Parathyroid adenoma (tissue), 2 donors: Measurements from ENCODE around the gene OPCML.

Source experiments
- H2AFZ ChIP-seq: fragments of 300-600 bp; sonication (generic); one replicate; pipeline ENCODE4 v1.7.0; 2017; ENCODE audit warnings: antibody characterized with exemption, mild to moderate bottlenecking
- H3K27ac ChIP-seq: fragments of 300-600 bp; sonication (generic); one replicate; pipeline ENCODE4 v1.7.0; 2017
- H3K27me3 ChIP-seq: fragments of 300-600 bp; sonication (generic); one replicate; pipeline ENCODE4 v1.7.0; 2017; ENCODE audit warnings: low read length; ENCODE audit not compliant: control insufficient read depth, insufficient read depth
- H3K36me3 ChIP-seq: fragments of 300-600 bp; sonication (generic); one replicate; pipeline ENCODE4 v1.7.0; 2017; ENCODE audit warnings: low read length; ENCODE audit not compliant: control insufficient read depth, insufficient read depth
- H3K4me1 ChIP-seq: fragments of 300-600 bp; sonication (generic); one replicate; pipeline ENCODE4 v1.7.0; 2017; ENCODE audit warnings: control low read depth
- H3K4me2 ChIP-seq: fragments of 300-600 bp; sonication (generic); one replicate; pipeline ENCODE4 v1.7.0; 2017; ENCODE audit warnings: low read length
- H3K4me3 ChIP-seq: fragments of 300-600 bp; sonication (generic); one replicate; pipeline ENCODE4 v1.7.0; 2017; ENCODE audit warnings: low read depth, low read length
- H3K79me2 ChIP-seq: fragments of 300-600 bp; sonication (generic); one replicate; pipeline ENCODE4 v1.7.0; 2017; ENCODE audit warnings: control low read depth
- H3K9ac ChIP-seq: fragments of 300-600 bp; sonication (generic); one replicate; pipeline ENCODE4 v1.7.0; 2017; ENCODE audit warnings: mild to moderate bottlenecking
- H3K9me3 ChIP-seq: fragments of 300-600 bp; sonication (generic); one replicate; pipeline ENCODE4 v1.7.0; 2017; ENCODE audit warnings: low read length; ENCODE audit not compliant: control insufficient read depth
- CTCF ChIP-seq: fragments of 300-600 bp; sonication (generic); IDR thresholded peaks from one replicate; pipeline ENCODE4 v1.7.0; 2017; ENCODE audit warnings: antibody characterized with exemption, mild to moderate bottlenecking
- donor health status: primary hyperparathyroidism.

The OPCML gene

GRCh38 chr11:133480722-133481121 lies 51.6 kb downstream of the OPCML start:
- H3K9ac ChIP-seq: no peak overlapping the region
- H3K27me3 ChIP-seq: no peaks in the 10 kb centered on the region
- H3K79me2 ChIP-seq: no peaks in the 10 kb centered on the region
- no peak for TF ChIP-seq CTCF
- no peaks in the 10 kb centered on the region for H3K9me3 ChIP-seq
- H3K4me2 ChIP-seq: no peak overlapping the region
- H3K36me3 ChIP-seq: no peaks in the 10 kb centered on the region
- H3K4me1 ChIP-seq: no peaks in the 10 kb centered on the region
- no peak overlapping the region for H3K4me3 ChIP-seq
- H2AFZ ChIP-seq: no peak overlapping the region
- H3K27ac ChIP-seq: no peak overlapping the region

GRCh38 chr11:133479209-133479608 lies 53.1 kb downstream of the OPCML start:
- Histone ChIP-seq H3K9me3 (no peaks in the 10 kb centered on the region), H3K36me3 (no peaks in the 10 kb centered on the region), H2AFZ (no peak overlapping the region), H3K9ac (no peak overlapping the region), H3K4me1 (no peaks in the 10 kb centered on the region), H3K4me2 (no peak overlapping the region), H3K27me3 (no peaks in the 10 kb centered on the region), H3K4me3 (no peak overlapping the region), H3K27ac (no peak overlapping the region), H3K79me2 (no peaks in the 10 kb centered on the region)
- TF ChIP-seq CTCF: no peak

GRCh38 chr11:133477251-133477625 lies 55.1 kb downstream of the OPCML start:
- H3K27ac ChIP-seq: no peak overlapping the region
- H3K4me1 ChIP-seq: no peaks in the 10 kb centered on the region
- H2AFZ ChIP-seq: no peak overlapping the region
- no peak overlapping the region for H3K9ac ChIP-seq
- TF ChIP-seq CTCF: no peak
- H3K79me2 ChIP-seq: no peaks in the 10 kb centered on the region
- no peaks in the 10 kb centered on the region for H3K27me3 ChIP-seq
- H3K4me2 ChIP-seq: no peak overlapping the region
- H3K4me3 ChIP-seq: no peak overlapping the region
- H3K36me3 ChIP-seq: no peaks in the 10 kb centered on the region
- H3K9me3 ChIP-seq: no peaks in the 10 kb centered on the region

- no peak overlapping the region for H3K4me2 ChIP-seq
- no peak for TF ChIP-seq CTCF
- no peak overlapping the region for H3K27ac ChIP-seq
- H3K36me3 ChIP-seq: no peaks in the 10 kb centered on the region
- no peak overlapping the region for H3K9ac ChIP-seq
- no peaks in the 10 kb centered on the region for H3K9me3 ChIP-seq
- no peaks in the 10 kb centered on the region for H3K79me2 ChIP-seq
- H2AFZ ChIP-seq: no peak overlapping the region
- H3K4me1 ChIP-seq: no peaks in the 10 kb centered on the region
- no peak overlapping the region for H3K4me3 ChIP-seq
- H3K27me3 ChIP-seq: no peaks in the 10 kb centered on the region
Observed at GRCh38 chr11:133476570-133477250, 55.6 kb downstream of the OPCML start.

- Histone ChIP-seq H3K27ac (no peak overlapping the region), H3K79me2 (no peaks in the 10 kb centered on the region), H3K27me3 (no peaks in the 10 kb centered on the region), H3K4me1 (no peaks in the 10 kb centered on the region), H2AFZ (no peak overlapping the region), H3K4me3 (no peak overlapping the region), H3K9me3 (no peaks in the 10 kb centered on the region), H3K36me3 (no peaks in the 10 kb centered on the region), H3K9ac (no peak overlapping the region), H3K4me2 (no peak overlapping the region)
- no peak for TF ChIP-seq CTCF
Observed at GRCh38 chr11:133474461-133474860, 57.8 kb downstream of the OPCML start.
